Left ventricle myocardium inferior (tissue), 1 donor: ENCODE results near the gene LRMDA. TPM values are rescaled to one million over a fixed set of nuclear protein-coding genes. Genes with fewer than 3 reads are reported as not detected.

ENCODE experiments used
- DNase-seq: peaks from one replicate; pipeline ENCODE4 v3.0.0-alpha.2; 2020
- H3K27ac ChIP-seq: fragments of 200-600 bp; replicated peaks from 2 replicates; pipeline ENCODE4 v1.8.0; 2021
- H3K27me3 ChIP-seq: fragments of 200-600 bp; 2 replicates; pipeline ENCODE4 v1.8.0; 2021; ENCODE audit warnings: low read depth
- H3K36me3 ChIP-seq: fragments of 200-600 bp; 2 replicates; pipeline ENCODE4 v1.8.0; 2021
- H3K4me1 ChIP-seq: fragments of 200-600 bp; 2 replicates; pipeline ENCODE4 v1.8.0; 2021
- H3K4me3 ChIP-seq: fragments of 200-600 bp; 2 replicates; pipeline ENCODE4 v1.8.0; 2021; ENCODE audit warnings: mild to moderate bottlenecking, moderate library complexity
- H3K9me3 ChIP-seq: fragments of 200-600 bp; replicated peaks from 2 replicates; pipeline ENCODE4 v1.8.0; 2021
- intact Hi-C: fragments of 100-400 bp; cut with micrococcal nuclease; formaldehyde crosslinking; loops from one replicate; pipeline ENCODE4 v1.11.0; 2022
- total RNA-seq: library from RNA; stranded (reverse); fragmentation: NEBNext Ultra II Directional; extraction: Animal tissue kit (Norgen Biotek cat#: 25700); gene quantifications from one replicate; pipeline ENCODE4 v1.2.1, GENCODE V29; 2021
- TF ChIP-seq, protein P1 (sequence below): fragments of 200-600 bp; IDR thresholded peaks from 2 replicates; pipeline ENCODE4 v1.8.0; 2021; ENCODE audit warnings: antibody characterized with exemption, mild to moderate bottlenecking, borderline replicate concordance
- donor health status: DM: no; HTN: yes; CAD: no; lungs with severe emphysema.

Gene LRMDA
- total RNA-seq, 1 donor from 2014 or later = 18.7 TPM

DNA sequence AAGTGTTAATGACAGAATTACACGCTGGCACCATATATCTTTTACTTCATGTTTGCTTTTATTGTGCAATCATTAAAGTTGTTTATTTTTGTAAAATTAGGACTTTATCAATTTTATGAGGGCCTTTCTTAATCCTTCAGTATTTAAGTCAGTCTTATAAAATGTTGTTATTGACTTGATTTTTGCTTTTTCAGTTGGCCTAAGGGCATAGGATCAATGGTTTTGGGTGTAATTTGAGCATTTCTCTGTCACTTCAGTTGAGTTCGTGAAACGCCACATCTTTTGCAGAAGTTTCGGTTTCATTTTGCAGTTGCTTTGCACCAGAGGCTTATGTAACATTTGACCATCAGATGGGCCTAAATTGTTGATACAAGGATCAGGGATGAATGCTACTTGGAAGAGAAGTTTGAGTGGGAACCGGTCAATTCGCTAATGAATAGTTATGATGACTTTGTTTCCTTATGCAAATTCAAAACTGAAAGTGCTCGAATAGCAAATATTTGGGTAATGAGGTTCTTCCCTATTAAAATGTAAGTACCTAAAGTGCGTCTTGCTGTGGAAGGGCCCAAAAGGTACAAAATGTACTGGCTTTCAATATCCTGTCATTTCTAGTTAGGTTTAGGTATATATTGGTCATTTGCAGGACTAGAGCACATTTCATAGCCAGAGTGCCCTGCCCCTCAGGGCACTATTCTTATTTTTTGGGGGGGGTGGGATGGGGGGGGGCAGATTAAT, 340.9 kb downstream of the LRMDA start:
- no peak for DNase-seq
- intact Hi-C loops = no loop called here
- Histone ChIP-seq H3K36me3 (no peaks in the 10 kb centered on the region), H3K4me1 (peaks cover 20% of the 10 kb centered on the region), H3K4me3 (peak overlapping the region; percentile 46), H3K27me3 (no peaks in the 10 kb centered on the region), H3K27ac (peak overlapping the region; percentile 67), H3K9me3 (no peaks in the 10 kb centered on the region)
- TF ChIP-seq, protein P1, sequence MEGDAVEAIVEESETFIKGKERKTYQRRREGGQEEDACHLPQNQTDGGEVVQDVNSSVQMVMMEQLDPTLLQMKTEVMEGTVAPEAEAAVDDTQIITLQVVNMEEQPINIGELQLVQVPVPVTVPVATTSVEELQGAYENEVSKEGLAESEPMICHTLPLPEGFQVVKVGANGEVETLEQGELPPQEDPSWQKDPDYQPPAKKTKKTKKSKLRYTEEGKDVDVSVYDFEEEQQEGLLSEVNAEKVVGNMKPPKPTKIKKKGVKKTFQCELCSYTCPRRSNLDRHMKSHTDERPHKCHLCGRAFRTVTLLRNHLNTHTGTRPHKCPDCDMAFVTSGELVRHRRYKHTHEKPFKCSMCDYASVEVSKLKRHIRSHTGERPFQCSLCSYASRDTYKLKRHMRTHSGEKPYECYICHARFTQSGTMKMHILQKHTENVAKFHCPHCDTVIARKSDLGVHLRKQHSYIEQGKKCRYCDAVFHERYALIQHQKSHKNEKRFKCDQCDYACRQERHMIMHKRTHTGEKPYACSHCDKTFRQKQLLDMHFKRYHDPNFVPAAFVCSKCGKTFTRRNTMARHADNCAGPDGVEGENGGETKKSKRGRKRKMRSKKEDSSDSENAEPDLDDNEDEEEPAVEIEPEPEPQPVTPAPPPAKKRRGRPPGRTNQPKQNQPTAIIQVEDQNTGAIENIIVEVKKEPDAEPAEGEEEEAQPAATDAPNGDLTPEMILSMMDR = no peak

DNA sequence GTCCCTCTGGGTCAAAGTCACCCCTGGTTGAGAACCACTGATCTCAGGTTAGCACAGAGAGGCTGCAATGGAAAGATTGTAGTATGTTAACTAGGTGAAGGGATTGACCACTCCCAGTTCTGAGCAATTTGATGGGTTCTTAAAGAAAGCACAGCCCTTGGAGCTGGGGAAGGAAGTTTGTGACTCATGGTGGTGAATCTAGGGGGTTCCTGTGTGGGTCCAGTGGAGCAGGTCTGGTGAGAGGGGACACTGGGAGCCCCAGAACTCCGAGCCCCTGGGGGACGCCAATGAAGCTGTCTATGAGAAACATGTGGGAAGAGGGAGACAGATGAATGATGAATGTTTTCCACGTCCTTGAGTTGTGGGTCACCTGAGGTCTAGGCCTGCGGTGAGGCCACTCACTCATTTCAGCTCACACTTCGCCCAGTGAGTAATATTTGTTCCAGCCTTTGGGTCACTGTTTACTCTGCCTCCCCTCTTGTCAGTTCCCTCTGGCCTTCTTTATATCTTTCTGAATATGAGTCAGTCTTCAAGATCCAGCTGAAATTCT, 341.9 kb downstream of the LRMDA start:
- DNase-seq = no peak
- H3K27me3 ChIP-seq = no peaks in the 10 kb centered on the region
- H3K36me3 ChIP-seq = no peaks in the 10 kb centered on the region
- TF ChIP-seq, protein P1 = no peak
- intact Hi-C loops = no loop called here
- H3K9me3 ChIP-seq = no peaks in the 10 kb centered on the region
- H3K4me1 ChIP-seq = peaks cover 26% of the 10 kb centered on the region
- H3K27ac ChIP-seq = peak overlapping the region; percentile 67
- no peak overlapping the region for H3K4me3 ChIP-seq

DNA sequence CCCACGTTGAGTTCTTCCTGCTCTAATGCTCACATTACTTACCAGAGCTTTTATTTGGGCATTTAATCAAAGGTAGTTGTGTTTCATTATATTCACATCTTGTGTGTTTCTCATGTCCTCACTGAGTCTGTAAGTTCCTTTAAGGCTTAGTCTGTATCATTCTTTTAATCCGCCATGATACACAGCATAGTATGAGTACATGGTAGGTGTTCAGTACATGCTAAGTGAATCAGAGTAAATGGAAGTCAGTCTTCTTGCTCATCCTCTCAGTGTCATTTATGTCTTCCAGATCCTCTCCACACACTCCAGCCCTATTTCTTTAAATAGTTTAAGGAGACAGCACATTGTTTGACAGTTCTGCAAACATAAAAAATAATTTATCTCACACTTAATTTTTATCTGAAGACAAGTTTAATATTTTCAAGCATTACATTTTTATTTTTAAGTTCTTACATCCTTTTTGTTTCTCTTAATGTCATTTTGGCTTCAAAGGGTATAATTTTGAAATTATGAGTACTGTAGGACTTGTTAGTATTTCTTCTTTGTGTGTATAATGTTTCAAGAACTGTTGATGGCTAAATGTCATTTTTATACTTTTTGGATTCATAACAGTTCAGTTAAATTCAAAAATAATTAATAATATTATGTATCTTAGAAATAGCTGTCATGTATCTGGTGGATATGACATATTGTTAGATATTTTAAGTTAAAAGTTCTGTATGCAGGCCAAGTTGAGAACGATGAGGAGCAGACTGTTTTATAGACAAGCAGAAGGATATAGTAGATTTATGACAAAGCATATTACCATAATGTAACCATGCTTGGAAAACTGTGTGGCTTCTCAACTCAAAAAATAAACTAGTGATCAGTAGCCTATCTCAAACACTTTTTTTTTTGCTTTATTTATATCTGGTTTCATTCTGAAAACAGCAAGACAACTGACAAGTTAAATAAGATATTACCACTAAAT, 342.7 kb downstream of the LRMDA start:
- intact Hi-C loops = no loop called here
- no peaks in the 10 kb centered on the region for H3K36me3 ChIP-seq
- DNase-seq = no peak
- TF ChIP-seq, protein P1 = no peak
- no peak overlapping the region for H3K4me3 ChIP-seq
- H3K27me3 ChIP-seq = no peaks in the 10 kb centered on the region
- H3K27ac ChIP-seq = peak overlapping the region; percentile 67
- H3K9me3 ChIP-seq = no peaks in the 10 kb centered on the region
- peaks cover 22% of the 10 kb centered on the region for H3K4me1 ChIP-seq

DNA sequence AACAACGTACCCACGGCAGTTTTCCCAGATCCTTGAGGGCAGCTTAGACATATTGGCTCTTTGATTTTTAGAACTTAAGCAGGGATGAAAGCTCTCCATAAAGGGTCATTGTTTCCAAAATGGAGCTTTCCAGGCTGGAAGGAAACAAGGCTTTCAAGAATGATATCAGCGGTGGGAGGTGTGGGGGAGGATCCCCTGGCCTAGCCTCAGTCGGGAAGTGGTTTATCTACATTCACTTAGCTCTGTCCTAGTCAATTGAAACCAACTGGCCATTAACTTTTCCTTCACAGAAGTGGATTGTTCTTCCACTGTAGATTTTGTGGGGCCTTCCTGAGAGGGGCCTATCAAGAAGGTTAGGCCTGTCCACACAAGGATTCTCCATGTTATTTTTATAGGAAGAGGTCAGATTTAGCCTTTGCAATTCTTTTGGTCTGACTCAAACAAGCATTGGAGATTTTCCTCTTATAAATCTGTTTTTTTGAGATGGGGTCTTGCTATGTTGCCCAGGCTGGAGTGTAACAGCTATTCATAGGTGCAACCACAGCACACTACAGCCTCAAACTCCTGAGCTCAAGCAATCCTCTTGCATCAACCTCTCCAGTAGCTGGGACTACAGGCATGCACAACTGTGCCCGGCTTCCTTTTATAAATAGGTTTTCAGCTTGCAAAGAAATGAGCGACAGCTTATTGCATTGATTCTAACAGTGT, 343.5 kb downstream of the LRMDA start:
- intact Hi-C loops = no loop called here

More for the DNA sequence above, 343.5 kb downstream of the LRMDA start:
- Histone ChIP-seq H3K27ac (peak overlapping the region; percentile 25), H3K36me3 (no peaks in the 10 kb centered on the region), H3K4me3 (no peak overlapping the region), H3K27me3 (no peaks in the 10 kb centered on the region), H3K9me3 (no peaks in the 10 kb centered on the region), H3K4me1 (peaks cover 19% of the 10 kb centered on the region)
- TF ChIP-seq, protein P1 = no peak
- DNase-seq = no peak
